GM19397 (cell line): ENCODE data around the gene PCGF2.
"Not testable (repeated sequence)": the region's sequence is repeated elsewhere in the genome, so short reads cannot be mapped to it uniquely, and the experiment has no call there.

Source experiments
- ATAC-seq: cut with Tn5 transposase; IDR thresholded peaks from one replicate; pipeline ENCODE4 v1.9.1; 2021; ENCODE audit warnings: mild to moderate bottlenecking, moderate library complexity; ENCODE audit not compliant: unreplicated experiment

PCGF2 gene

DNA sequence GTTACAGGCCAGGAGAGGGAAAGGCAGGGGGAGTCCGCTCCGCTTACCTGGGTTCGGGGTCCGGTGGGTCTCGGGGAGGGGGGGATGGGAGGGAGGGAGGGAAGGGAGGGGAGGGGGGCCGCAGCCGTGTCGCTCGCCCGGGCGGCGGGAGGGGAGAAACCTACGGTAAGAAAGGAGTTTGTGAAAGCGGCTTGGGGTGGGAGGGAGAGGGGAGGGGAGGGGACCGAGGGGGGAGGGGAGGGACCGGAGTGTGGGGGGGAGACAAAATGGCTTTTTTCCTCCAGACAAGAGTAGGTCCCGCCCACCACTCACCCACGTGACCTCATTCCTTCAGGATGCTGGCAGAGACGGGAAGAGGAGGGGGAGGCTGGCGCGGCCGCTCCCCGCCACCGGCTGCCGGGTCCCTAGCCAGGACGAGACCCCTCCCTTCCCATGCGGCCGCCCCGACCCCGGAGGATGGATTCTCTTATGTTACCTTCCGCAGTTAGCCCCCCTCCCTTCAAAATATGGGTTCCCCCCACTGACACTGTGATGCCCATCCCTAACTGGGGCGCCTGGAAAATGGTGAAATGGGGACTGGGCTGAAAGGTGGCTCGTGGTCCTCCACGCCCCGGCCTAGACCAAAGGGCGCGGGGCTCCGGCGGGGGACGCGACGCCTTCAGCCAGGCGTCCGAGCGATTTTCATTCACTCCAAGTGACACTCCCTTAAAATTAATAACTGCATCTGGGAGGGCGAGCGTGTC lies at the start of gene PCGF2:
PCGF2 (minus strand) TSS at position 188 of the 743 bp plus-strand sequence. CDS start 7,934 bp downstream, outside the sequence.
- ATAC-seq = no peak

DNA sequence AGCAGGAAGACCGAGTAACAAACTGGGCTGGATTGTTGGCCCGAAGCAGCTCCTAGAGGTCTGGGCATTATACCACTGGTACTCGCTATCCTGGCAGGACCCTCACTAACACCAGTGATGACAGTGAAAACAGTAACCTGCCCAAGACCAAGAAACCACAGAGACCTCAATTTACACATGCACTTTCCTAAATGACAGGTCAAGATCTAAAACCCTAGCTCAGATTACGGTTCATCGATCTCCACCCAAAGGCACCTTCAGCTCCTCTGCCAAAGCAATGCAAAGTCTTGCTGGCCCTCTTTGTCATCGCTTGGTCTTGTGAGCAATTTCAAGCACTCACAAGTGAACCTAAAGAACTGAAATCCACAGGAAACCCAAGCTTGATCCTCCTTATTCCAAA lies 49.7 kb upstream of the PCGF2 start:
- no peak for ATAC-seq

DNA sequence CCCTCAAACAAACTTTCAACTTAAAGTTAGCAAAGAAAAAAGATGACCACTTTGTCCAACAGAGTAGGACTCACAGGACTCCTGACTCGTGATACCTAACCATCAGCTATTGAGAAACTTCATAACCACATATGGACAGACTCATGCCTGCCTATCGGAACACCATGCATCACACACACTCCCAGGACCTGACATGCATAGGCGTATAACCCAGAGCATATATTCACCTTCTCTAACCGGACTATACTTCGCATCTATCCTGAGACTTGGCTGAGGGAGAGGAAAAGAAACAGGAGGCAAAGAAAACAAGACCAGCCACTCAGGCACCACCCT lies 49.0 kb upstream of the PCGF2 start:
- no peak for ATAC-seq

DNA sequence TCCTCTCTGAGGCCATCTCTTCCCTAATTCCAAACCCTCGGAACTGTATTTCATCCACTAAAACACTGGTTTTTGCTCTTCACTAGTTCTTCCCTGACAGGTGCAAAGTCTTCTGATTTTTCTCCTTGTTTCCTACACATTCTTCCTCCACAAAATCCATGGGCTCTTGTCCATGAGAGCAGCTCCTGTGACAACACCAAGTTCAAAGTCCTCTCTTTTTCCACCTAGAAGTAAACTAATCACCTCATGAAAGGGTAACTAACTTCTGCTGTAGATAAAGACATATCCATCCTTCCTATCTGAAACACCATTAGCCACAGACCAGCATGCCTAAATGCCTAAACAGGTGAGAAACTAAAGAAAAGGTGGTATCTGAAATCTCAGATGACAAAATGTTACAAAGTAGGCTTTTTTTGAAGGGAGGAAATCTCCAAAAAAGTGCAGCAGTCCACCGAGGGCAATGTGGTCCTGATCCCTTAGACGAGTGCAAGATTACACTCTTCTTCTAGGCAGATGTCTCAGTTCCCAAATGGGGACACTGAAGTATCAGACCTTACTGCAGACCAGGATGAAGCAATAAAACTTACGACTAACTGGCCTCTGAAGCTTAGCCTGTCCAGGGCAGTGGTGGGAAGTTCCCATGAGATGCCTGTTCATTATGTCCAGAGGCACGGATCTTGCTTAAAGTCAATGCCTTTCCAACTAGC lies 48.5 kb upstream of the PCGF2 start:
- no peak for ATAC-seq

DNA sequence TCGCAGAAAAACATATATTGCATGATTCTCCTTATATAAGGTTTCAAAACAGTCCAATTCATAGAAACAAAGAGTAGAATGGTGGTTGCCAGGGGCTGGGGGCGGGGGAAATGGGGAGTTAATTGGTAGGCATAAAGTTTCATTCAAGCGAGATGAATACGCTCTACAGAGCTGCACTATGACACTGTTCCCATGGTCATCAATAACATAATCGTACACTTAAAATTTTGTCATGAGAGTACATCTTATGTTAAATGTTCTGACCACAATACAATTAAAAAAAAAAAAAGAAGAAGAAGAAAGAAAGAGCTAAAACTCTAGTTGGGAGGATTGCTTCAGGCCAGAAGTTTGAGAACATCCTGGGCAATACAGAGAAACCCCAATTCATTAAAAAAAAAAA lies 46.1 kb upstream of the PCGF2 start:
- ATAC-seq = no peak

DNA sequence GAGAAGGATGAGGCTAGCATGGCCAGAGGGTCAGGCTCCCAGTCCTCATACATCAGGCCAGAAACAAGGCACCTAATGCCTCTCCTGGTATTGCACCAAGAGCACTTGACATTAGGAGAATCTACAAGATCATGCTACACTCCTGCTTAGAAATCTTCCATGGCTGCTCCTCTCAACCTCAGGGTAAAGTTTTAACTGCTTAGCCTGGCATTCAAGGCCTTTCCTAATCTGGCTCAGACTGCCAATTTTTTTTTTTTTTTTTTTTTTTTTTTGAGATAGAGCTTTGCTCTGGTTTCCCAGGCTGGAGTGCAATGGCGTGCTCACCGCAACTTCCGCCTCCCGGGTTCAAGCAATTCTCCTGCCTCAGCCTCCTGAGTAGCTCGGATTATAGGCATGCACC lies 43.0 kb upstream of the PCGF2 start:
- ATAC-seq = no peak

DNA sequence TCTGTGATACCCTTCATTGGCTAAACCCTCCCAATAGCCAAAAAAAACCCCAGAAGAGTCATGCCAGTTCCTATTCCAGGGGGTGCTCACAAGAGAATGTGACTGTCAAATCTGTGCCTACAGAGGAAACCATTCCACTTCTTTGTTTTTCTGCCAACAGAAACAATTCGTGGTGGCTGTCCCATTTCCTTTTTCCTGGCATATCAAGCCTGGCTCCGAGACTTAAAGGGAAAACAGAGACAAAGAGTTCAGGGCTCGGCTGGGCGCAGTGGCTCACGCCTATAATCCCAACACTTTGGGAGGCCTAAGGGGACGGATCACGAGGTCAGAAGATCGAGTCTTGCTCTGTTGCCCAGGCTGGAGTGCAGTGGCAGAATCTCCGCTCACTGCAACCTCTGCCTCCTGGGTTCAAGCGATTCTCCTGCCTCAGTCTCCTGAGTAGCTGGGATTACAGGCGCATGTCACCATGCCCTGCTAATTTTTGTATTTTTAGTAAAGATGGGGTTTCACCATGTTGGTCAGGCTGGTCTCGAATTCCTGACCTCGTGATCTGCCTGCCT lies 42.1 kb upstream of the PCGF2 start:
- not testable (repeated sequence) for ATAC-seq

DNA sequence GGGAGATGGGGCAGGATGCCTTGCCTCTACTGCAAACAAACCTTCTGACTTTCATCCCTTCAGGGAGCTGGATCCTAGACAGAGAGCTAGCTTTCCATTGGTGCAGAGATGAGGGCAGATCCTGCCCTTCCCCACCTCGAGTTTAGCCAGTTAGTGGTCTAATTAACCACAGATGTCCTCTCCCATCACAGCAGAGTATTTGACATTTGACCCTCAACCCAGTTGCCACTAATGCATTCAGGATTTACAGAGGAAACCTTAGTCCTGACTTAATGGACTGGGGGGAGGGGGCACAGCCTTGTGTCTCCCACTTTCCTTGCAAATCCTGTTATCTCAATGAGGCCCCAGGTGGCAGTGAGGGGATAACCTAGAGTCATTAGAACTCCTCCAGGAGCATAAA lies 41.0 kb upstream of the PCGF2 start:
- ATAC-seq = no peak

DNA sequence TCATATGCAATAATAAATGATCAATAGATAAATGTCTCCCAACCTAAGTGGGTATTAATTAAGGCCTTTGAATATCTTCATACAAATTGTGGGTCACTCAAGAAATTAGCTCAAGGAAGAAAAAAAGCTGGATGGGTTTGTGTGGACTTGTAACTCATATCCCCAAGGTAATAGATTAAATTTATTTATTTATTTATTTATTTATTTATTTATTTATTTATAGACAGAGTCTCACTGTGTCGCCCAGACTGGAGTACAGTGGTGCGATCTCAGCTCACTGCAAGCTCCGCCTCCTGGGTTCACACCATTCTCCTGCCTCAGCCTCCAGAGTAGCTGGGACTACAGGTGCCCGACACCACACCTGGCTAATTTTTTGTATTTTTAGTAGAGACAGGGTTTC lies 39.9 kb upstream of the PCGF2 start:
- ATAC-seq = not testable (repeated sequence)

DNA sequence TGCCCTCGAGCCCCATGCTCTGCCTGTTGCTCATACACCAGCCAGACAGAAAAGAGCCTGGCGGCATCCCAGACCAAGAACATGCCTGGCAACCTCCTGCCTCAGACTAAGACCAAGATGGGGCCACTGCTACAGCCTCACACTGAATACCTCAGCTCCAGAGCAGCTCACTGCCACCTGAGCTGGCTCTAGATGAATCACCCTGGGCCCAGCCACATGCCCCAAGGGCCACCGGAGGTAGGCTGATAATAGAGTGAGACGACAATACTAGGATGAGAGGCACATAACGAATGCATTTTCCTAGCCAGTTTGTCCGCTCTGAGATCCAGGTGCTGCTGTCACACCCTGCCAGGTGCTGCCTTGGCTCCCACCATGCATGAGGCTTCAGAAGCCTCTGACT lies 38.2 kb upstream of the PCGF2 start:
- ATAC-seq = no peak

DNA sequence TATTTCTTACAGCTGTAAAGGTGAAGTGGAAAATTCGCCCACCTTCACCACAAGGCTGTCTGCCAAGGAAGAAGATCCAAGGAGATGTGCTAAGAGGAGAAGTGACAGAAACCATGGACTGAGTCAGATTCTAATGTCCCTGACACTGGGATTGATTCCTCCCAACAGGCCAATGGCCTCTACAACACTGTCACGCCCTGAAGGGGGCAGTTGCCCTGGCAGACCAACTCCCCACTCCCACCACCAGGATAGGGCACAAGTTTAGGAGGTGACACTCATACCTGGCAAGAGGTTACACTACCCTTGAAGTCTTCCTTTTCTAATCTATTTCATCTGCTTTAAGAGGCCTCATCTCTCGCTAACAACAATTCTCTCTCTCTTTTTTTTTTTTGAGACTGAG lies 35.1 kb upstream of the PCGF2 start:
- ATAC-seq = no peak

DNA sequence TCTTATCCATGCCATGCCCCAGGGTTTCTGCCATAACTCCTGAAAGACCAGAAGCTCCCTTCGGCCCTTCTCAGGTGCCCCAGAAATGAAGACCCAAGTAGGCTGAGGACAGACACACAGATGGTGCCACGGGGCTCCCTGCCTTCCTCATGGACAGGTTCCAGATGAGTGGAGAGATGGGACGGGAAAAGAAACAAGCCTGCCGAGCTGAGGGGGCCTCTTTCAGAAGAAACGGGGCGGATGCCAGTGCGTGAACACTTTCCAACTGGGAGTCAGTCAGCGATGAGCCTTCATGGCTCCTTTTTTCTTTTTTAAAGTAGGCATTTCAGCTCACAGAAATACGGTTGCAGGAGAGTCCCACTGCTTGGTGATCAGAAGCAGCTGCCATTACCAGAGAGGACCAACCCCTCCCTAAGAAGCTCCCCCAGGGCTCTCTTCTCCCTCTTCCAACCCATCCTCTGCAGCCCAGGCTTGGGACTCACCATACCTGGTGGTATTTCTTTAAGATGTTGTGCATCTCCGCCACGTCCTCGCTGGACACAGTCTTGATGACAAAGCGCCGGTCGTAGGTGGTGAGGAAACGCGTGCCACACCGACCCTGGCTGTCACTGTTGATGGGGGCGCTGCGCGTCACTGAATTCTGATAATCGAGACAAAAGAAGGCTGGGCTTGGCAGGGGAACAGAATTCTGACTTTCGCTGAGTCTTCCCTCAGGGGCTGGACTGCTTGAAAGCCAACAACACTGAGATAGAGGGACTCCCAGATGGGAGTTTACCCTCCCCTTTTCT lies 32.0 kb upstream of the PCGF2 start:
- ATAC-seq = no peak

DNA sequence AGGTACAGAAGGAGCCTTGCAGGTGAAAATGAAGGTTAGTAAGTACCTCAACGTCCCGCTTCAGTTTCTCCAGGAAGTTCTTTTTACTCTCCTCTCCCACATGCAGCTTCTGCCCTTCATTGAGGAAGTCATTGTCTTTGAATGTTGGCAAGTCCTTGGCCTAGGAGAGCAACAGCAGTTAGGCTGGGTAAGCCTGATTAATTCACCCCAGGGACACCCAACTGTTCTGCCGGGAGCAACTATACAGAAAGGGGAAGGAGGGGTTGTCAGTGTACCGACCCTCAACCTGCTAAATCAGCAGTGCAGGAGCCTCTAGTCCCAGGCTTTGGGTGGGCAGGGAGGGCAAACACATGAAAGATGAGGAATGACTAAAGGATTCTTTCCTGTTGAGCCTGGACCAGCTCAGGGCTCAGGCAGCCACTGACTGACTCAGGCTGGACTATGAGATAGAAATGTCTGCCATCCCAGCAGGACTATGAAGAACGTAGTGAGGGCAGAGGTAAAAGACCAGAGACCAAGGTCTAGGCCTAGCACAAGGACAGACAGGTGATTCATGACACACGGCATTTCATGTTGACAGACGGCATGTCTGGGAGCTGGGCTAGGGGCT lies 29.6 kb upstream of the PCGF2 start:
- ATAC-seq = no peak

DNA sequence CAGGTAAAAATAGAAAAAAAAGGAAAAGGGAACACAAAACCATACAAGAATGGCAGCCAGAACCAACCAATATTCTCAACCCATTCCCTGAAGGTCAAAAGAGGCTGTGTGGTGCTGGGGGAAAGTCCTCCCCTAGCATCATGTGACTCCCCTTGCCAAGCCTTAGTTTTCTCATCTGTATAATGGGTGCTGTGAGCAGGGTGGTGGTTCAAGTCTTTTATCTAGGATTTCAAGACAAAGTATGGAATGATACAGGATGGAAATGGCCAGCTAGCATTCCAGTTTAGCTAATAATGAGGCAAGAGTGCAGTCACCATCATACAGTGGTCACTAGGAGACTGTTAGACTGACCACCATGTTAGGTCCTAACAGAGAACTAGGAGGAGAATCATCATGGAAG lies 25.1 kb upstream of the PCGF2 start:
- ATAC-seq = no peak

DNA sequence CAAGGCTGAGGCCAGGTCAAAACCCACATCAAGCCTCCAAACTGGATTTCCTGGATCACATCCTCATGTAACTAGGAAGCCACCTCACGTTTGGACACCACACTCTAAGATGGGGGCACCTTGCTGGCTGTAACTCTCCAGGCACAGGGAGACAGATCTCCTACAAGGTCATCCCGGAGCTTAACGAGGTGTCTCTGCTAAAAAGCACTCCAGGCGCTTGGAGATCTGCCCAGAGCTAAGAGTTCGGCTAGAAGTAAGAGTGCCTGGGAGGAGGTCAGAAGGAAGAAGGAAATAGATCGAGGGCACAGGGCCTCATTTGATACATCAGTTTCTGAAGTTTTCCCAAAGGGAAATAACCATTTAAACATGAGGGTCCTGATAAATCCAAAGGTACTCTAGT lies 20.3 kb upstream of the PCGF2 start:
- no peak for ATAC-seq

DNA sequence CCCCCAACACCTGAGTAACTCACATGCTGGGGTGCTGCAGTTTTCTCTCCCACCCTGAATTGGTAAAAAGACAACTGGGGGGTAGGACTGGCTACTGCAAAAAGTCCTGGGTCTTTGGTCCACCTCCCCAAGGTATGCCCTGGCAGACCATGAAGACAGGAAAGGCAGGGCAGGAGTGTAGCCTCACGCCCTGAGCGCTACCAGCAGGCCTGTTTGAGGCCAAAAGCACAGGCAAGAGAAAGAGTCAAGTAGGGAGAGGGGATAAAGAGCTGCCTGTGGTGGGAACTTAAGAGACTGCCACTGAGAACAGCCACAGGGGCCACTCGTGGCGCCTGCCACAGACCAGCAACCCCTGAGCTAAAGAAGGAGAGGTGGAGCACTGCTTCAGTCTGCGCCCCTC lies 18.2 kb upstream of the PCGF2 start:
- ATAC-seq = no peak

DNA sequence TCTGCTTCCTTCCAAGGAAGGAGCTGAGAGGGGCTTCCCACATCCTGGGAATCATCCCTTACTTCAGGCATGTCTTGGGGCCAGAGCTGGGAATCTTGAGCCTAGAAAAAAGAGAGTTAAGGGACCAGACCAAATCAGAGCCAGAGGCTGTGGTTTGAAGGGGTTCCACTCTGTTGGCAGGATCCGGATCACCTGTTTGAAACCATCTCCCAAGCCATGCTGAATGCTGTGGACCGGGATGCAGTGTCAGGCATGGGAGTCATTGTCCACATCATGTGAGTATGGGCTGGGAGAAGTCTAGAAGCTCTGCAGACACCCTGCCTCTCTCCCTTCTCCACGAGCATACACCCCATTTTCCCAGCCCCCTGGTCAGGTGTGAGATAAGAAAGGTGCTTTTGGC lies 14.1 kb upstream of the PCGF2 start:
- no peak for ATAC-seq

DNA sequence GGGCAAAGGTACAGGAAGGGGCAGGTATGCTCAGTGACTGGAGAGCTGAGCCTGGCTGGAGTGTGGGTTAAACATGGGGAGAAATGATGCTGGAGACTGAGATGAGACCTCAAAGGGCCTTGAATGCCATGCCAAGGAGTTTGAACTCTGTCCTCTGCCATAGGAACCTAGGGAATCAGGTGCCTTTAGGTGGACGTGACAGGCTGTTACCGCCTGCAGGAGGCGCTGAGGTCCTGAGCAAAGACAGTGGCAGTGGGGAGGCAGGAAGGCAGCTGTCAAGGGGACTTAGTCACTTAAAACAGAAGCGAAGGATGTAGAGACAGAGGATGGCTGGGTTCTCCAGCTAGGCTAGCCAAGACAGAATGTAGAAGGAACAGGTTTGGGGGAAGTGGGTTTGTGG lies 13.5 kb upstream of the PCGF2 start:
- ATAC-seq = no peak

DNA sequence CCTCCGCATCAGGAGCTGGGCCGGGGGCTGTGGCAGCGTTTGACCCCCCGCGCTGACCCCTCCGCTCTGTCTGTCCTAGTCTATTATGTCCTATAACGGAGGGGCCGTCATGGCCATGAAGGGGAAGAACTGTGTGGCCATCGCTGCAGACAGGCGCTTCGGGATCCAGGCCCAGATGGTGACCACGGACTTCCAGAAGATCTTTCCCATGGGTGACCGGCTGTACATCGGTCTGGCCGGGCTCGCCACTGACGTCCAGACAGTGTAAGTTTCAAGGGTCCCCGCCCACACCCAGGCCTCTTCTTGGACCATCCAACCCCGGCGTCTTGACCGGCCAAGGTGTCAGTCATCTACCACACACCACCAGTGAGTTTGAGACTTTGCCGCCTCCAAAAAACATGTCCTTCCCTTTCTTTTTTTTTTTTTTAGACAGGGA lies 5.0 kb upstream of the PCGF2 start:
- no peak for ATAC-seq

DNA sequence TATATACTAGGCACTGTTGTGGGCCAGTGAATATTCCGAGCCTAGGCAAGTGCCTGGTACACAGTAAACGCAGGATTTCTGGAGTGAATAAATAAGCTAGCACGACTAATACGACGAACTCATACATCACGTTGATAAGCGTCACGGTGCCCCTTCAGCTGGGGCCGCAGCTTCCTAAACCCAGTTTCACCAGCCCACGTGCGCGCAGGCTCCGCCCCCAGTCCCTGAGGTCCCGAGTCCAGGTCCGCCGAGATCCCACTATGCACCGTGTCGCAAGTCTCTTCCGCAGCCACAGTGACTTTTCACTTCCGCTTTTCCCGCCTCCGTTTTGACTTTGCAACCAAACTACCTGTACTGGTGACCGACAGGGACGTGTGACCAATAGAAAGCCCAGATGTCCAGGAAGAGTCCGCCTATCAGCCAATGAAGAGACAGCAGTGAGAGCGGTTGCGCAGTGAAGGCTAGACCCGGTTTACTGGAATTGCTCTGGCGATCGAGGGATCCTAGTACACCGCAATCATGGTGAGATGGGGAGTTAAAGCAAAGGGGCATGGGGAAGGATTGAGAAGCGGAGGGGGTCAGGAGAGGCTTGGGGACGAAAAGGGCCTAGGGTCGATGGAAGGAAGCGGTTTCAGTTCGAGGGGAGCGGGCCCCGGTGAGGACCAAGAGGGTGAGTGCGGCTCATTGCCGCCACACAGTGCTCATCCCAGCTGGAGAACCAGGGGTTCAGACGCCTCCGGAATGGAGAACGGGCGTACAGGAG lies 4.4 kb upstream of the PCGF2 start, which contains the start of gene PSMB3:
PSMB3 (plus strand) TSS at position 434 of the 763 bp plus-strand sequence; CDS start at position 520, 86 bp downstream.
- peak; percentile 68 for ATAC-seq
